GM12801 (cell line): ENCODE measurements around the gene FAM200C.

ENCODE experiments used
- CTCF ChIP-seq: IDR thresholded peaks from one replicate; pipeline ENCODE4 v1.5.1; 2011; ENCODE audit warnings: control low read depth; ENCODE audit not compliant: insufficient read length; ENCODE audit errors: extremely low read depth

The FAM200C gene

DNA sequence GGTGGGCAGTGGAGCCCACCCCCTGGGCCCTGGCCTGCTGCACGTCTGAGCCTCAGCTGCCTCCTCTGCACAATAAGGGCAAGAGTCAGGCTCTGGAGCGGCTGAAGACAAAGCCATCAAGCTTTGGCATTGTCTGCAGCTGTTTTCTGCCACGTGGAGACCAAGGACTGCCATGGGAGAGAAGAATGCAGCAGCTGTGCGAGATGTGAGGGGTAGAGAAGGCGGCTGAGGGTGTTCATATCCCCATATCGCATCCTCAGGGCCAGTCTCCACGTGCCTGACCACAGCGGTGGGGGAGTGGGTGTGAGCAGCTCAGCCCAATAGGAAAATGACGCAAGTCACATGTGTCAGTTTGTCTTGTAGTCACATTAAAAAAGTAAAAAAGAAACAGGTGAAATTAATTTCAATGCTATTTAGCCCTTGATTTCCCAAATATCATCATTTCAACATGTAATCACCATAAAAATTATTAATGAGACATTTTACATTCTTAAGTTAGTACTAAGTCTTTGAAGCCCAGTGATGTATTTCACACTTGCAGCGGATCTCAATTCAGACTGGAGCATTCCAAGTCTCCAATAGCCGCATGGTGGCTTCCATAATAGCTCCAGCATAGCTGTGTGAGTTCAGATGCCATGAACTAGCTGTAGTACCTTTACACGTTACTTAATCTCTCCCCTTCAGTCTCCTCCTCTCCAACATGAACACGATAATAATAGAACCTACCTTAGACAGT, 36.0 kb downstream of the FAM200C start:
- no peak for TF ChIP-seq CTCF

DNA sequence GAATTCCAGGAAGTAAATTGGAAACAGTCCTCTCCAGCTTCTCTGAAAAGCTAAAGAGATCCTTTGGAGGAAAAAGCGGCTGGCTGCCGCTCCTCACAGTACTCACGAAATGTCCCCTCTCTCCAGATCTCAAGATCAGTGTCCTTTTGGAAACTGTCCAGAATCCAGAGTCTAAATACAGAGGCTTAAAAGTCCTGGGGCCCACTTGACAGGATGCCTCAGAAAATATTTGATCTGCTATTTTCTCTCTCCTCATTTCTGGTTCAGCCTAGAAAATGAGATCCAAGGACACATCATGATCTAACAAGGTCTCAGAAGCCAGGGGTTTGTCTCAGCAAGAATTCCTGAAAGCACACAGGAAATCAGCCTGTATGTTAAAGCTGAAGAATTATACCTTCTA, 36.6 kb downstream of the FAM200C start:
- no peak for TF ChIP-seq CTCF

DNA sequence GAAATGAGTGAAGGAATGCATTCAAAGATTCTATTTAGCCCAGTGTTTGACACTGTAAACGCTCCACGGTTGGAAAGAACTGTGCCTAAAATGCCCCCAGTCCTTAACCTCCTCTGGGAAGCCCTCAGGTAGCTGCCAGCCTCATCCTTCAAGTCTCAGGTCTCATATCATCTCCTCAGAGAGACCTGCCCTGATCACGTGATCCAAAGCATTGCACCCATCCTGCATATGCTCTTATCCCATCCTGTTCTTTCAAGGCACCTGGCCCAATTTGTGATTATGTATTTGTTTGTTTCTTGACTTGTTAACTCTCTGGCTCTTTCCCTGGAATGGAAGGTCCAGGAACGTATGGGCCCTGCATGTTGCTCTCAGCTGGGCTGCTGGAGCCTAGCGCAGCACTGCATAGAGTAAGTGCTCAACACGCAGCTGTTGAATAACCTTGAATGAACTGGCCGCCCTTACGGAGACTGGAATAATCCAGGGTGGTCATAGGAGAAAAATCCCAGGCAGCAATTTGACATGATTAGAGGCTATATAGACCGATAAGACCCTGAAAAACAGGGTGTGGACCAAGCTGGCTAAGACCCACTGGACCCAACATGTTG, 38.1 kb downstream of the FAM200C start:
- no peak for TF ChIP-seq CTCF

GRCh38 chr5:160360310-160360709, 39.5 kb downstream of the FAM200C start:
- no peak for TF ChIP-seq CTCF

GRCh38 chr5:160359816-160360215, 40.0 kb downstream of the FAM200C start:
- no peak for TF ChIP-seq CTCF

- TF ChIP-seq CTCF = no peak
Observed at GRCh38 chr5:160359242-160359641, 40.6 kb downstream of the FAM200C start.

- TF ChIP-seq CTCF = no peak
Observed at GRCh38 chr5:160357861-160358411, 41.9 kb downstream of the FAM200C start.
